Activated CD4-positive, CD25-positive, alpha-beta regulatory T cell treated with anti-CD3 and anti-CD28 coated beads, Interleukin-2, amount 50 U/mL, for 24 hours (primary cell): ENCODE data around the gene NEDD9.

Experiments used
- ATAC-seq, 2 donors: fragments of 150-1000 bp; cut with Tn5 transposase; one replicate each; pipeline ENCODE4 v1.10.0; 2021; ENCODE audit warnings: mild to moderate bottlenecking in 1 of 2, moderate library complexity in 1 of 2

Gene NEDD9

GRCh38 chr6:11214901-11215300 lies 17.6 kb downstream of the NEDD9 start:
- ATAC-seq, result no peak

- ATAC-seq, result no peak
Observed at GRCh38 chr6:11214084-11214833, 18.2 kb downstream of the NEDD9 start.

- ATAC-seq, result no peak
Observed at GRCh38 chr6:11213422-11214021, 18.9 kb downstream of the NEDD9 start.

- no peak for ATAC-seq
Observed at GRCh38 chr6:11212664-11213063, 19.8 kb downstream of the NEDD9 start.

GRCh38 chr6:11211254-11211653 lies 21.2 kb downstream of the NEDD9 start:
- no peak for ATAC-seq

- ATAC-seq, result no peak
Observed at GRCh38 chr6:11210386-11211138, 21.9 kb downstream of the NEDD9 start.

GRCh38 chr6:11209906-11210305 lies 22.6 kb downstream of the NEDD9 start:
- ATAC-seq, result no peak

- ATAC-seq, result no peak
Observed at GRCh38 chr6:11209369-11209768, 23.1 kb downstream of the NEDD9 start.

GRCh38 chr6:11208854-11209253 lies 23.6 kb downstream of the NEDD9 start:
- ATAC-seq, result no peak

GRCh38 chr6:11208267-11208666 lies 24.2 kb downstream of the NEDD9 start:
- ATAC-seq, result peak; percentile 86 to 87

GRCh38 chr6:11207199-11207968 lies 25.1 kb downstream of the NEDD9 start:
- no peak for ATAC-seq

GRCh38 chr6:11206576-11206975 lies 25.9 kb downstream of the NEDD9 start:
- ATAC-seq, result no peak

GRCh38 chr6:11204794-11205366 lies 27.6 kb downstream of the NEDD9 start:
- no peak for ATAC-seq

- ATAC-seq, result no peak
Observed at GRCh38 chr6:11204005-11204399, 28.5 kb downstream of the NEDD9 start.

- ATAC-seq, result no peak
Observed at GRCh38 chr6:11203306-11204004, 29.0 kb downstream of the NEDD9 start.

- ATAC-seq, result peak; percentile 31 to 67
Observed at GRCh38 chr6:11202513-11203305, 29.8 kb downstream of the NEDD9 start.

GRCh38 chr6:11201772-11202512 lies 30.5 kb downstream of the NEDD9 start:
- ATAC-seq, result peak in 1 of 2 donors; percentile 33

GRCh38 chr6:11201015-11201414 lies 31.5 kb downstream of the NEDD9 start:
- no peak for ATAC-seq

- ATAC-seq, result no peak
Observed at GRCh38 chr6:11200356-11200755, 32.1 kb downstream of the NEDD9 start.
